ENCODE measurements around the gene PIGQ.

- TF ChIP-seq CTCF (IDR thresholded peaks at IDR 0.05) (no peak), POLR2A (IDR thresholded peaks at IDR 0.05) (no peak)
Measured at GRCh38 chr16:596736-597060, 26.9 kb downstream of the PIGQ start.

Data from testis (tissue), 2 donors.